Left kidney (tissue), 2 donors: ENCODE results near the gene CNEP1R1. TPM values are rescaled to one million over a fixed set of nuclear protein-coding genes. Genes with fewer than 3 reads are reported as not detected.

ENCODE experiments used
- DNase-seq: peaks from one replicate; pipeline ENCODE4 v3.0.0-alpha.2; 2013
- polyA plus RNA-seq: library from polyadenylated mRNA; unstranded; fragments of 120-200 nt; gene quantifications from one replicate; pipeline ENCODE4 v1.2.1, GENCODE V29; 2013; ENCODE audit not compliant: insufficient read length

Gene CNEP1R1
- polyA plus RNA-seq, 1 donor: 35.4 TPM

GRCh38 chr16:50061326-50061725 is 36.3 kb downstream of the CNEP1R1 start:
- DNase-seq: no peak

GRCh38 chr16:50065241-50065623 is 40.2 kb downstream of the CNEP1R1 start:
- DNase-seq: no peak

- DNase-seq: peak; percentile 86
These were observed 40.8 kb downstream of the CNEP1R1 start, which contains the start of gene HEATR3 for GRCh38 chr16:50065624-50066481. Gene HEATR3, plus strand, starts transcription at chr16:50065970. Its CDS starts 162 bp downstream, at chr16:50066132.

- no peak for DNase-seq
These were observed 41.7 kb downstream of the CNEP1R1 start for GRCh38 chr16:50066482-50067289.

- peak; percentile 27 for DNase-seq
These were observed 42.3 kb downstream of the CNEP1R1 start for GRCh38 chr16:50067290-50067853.

GRCh38 chr16:50068550-50068949 is 43.5 kb downstream of the CNEP1R1 start:
- no peak for DNase-seq

GRCh38 chr16:50069060-50069459 is 44.0 kb downstream of the CNEP1R1 start:
- DNase-seq: no peak

- no peak for DNase-seq
These were observed 46.1 kb downstream of the CNEP1R1 start for GRCh38 chr16:50071075-50071671.

GRCh38 chr16:50072730-50073129 is 47.7 kb downstream of the CNEP1R1 start:
- DNase-seq: no peak

GRCh38 chr16:50079397-50080140 is 54.5 kb downstream of the CNEP1R1 start:
- no peak for DNase-seq

- DNase-seq: no peak
These were observed 56.5 kb downstream of the CNEP1R1 start for GRCh38 chr16:50081428-50082018.

- no peak for DNase-seq
These were observed 59.0 kb downstream of the CNEP1R1 start for GRCh38 chr16:50083996-50084395.

GRCh38 chr16:50086176-50086575 is 61.2 kb downstream of the CNEP1R1 start:
- DNase-seq: no peak

Other genes with a start within 250 kb of the CNEP1R1 start
- 27.8 TPM for gene ZNF423, start 169.1 kb upstream of the CNEP1R1 start, polyA plus RNA-seq
- 23.3 TPM for gene HEATR3, start 40.7 kb downstream of the CNEP1R1 start, polyA plus RNA-seq
- 16.8 TPM for gene TENT4B, start 128.1 kb downstream of the CNEP1R1 start, polyA plus RNA-seq
- 6.3 TPM for gene ADCY7, start 241.3 kb downstream of the CNEP1R1 start, polyA plus RNA-seq